Prostate gland (tissue), 2 donors: ENCODE data around the gene UHMK1. TPM values are rescaled to one million over a fixed set of nuclear protein-coding genes. Genes with fewer than 3 reads are reported as not detected.
"Not testable (repeated sequence)": the region's sequence is repeated elsewhere in the genome, so short reads cannot be mapped to it uniquely, and the experiment has no call there.

Experiments used
- DNase-seq: peaks from one replicate; pipeline ENCODE4 v3.0.0-alpha.2; 2019; ENCODE audit warnings: low spot score
- H3K27ac ChIP-seq, 2 donors: fragments of 200-600 bp; sonication (generic); 2 replicates each; pipeline ENCODE4 v1.5.1; 2017 to 2019
- H3K27me3 ChIP-seq: fragments of 200-600 bp; sonication (generic); replicated peaks from 2 replicates; pipeline ENCODE4 v1.5.1; 2019; ENCODE audit not compliant: insufficient read depth
- H3K36me3 ChIP-seq, 2 donors: fragments of 200-600 bp; sonication (generic); 1 replicate in 1 of 2; 2 replicates in 1 of 2; pipeline versions ENCODE4 v1.5.1 to v1.8.1; 2017 to 2019
- H3K4me1 ChIP-seq: fragments of 200-600 bp; sonication (generic); replicated peaks from 2 replicates; pipeline ENCODE4 v1.5.1; 2019
- H3K4me3 ChIP-seq, 2 donors: fragments of 200-600 bp; sonication (generic); 2 replicates each; pipeline ENCODE4 v1.5.1; 2017 to 2019
- H3K9me3 ChIP-seq: fragments of 200-600 bp; sonication (generic); 2 replicates; pipeline ENCODE4 v1.5.1; 2017
- POLR2A ChIP-seq: fragments of 450-650 bp; IDR thresholded peaks from one replicate; pipeline ENCODE4 v1.6.1; 2016; ENCODE audit warnings: antibody characterized with exemption, mild to moderate bottlenecking
- POLR2AphosphoS5 ChIP-seq: sonication (generic); formaldehyde crosslinking; IDR thresholded peaks from one replicate; pipeline ENCODE4 v1.6.1; 2017; ENCODE audit warnings: antibody characterized with exemption
- WGBS: methylation state at CpG from one replicate; pipeline ENCODE4 v1.1.5; 2018; 5-methylcytosine and 5-hydroxymethylcytosine counted together
- intact Hi-C: fragments of 100-400 bp; cut with DNase I; formaldehyde crosslinking; loops from one replicate; pipeline ENCODE4 v1.14.2; 2022
- total RNA-seq, 2 donors: library from RNA; depleted of rRNA; stranded (reverse); fragments of >200 nt; gene quantifications; one replicate each; pipeline ENCODE4 v1.1.0, GENCODE V29; 2016
- TF ChIP-seq, protein P1 (sequence below), 4 experiments: fragments of 200-600 bp in 2 of 4; fragments of 450-650 bp in 2 of 4; sonication (generic) in 2 of 4; IDR thresholded peaks; 1 replicate in 3 of 4; 2 replicates in 1 of 4; pipeline ENCODE4 v1.5.1; 2016 to 2019; ENCODE audit warnings: antibody characterized with exemption in 4 of 4, mild to moderate bottlenecking in 2 of 4, moderate library complexity in 2 of 4

UHMK1 gene
- total RNA-seq, result 10 to 100 TPM; 34.7 to 47.0 TPM

DNA sequence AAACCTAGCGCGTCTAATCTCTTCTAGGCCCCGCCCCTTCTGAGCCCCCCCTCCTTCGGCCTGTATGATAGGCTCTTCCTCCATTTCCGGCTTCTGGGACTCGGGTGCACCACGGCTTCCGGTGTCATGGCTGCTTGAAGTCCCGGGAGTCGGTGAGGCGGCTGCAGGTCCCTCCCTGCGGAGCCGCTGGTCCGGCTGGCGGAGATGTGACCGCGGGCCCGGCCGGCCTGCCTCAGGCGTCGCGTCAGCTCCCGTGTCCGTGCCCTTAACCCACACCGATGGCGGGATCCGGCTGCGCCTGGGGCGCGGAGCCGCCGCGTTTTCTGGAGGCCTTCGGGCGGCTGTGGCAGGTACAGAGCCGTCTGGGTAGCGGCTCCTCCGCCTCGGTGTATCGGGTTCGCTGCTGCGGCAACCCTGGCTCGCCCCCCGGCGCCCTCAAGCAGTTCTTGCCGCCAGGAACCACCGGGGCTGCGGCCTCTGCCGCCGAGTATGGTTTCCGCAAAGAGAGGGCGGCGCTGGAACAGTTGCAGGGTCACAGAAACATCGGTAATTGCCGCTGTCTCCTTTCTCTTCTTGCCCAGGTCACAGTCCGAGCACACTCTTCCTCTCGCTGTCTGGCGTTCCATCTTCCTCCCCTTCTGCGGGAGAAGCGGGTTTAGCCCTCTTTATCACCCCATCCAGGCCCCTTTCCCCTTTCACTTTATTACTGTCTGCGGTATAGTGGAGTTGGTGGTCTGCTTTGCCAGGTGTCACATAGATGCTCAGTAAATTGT is at the start of gene UHMK1:
Gene UHMK1, plus strand, starts transcription at position 96 of the 773 bp plus-strand sequence. Its CDS starts 183 bp downstream, at position 279.
- no peaks in the 10 kb centered on the region for H3K9me3 ChIP-seq
- no peaks in the 10 kb centered on the region for H3K36me3 ChIP-seq
- peaks cover 5% of the 10 kb centered on the region for H3K4me1 ChIP-seq
- peak; percentile 90 for DNase-seq
- H3K4me3 ChIP-seq, result peak within 1 kb of the TSS; percentile 75 to 98
- WGBS, result under 1% methylated on average over 59 of the region's 61 CpGs
- intact Hi-C loops, result loop anchor here (5.0 kb wide), 2 partner anchors 64 to 441 kb away; partner anchors contain the start of gene UAP1
- TF ChIP-seq POLR2A, result peak; percentile 70
- TF ChIP-seq POLR2AphosphoS5, result peak; percentile 78
- TF ChIP-seq, protein P1, sequence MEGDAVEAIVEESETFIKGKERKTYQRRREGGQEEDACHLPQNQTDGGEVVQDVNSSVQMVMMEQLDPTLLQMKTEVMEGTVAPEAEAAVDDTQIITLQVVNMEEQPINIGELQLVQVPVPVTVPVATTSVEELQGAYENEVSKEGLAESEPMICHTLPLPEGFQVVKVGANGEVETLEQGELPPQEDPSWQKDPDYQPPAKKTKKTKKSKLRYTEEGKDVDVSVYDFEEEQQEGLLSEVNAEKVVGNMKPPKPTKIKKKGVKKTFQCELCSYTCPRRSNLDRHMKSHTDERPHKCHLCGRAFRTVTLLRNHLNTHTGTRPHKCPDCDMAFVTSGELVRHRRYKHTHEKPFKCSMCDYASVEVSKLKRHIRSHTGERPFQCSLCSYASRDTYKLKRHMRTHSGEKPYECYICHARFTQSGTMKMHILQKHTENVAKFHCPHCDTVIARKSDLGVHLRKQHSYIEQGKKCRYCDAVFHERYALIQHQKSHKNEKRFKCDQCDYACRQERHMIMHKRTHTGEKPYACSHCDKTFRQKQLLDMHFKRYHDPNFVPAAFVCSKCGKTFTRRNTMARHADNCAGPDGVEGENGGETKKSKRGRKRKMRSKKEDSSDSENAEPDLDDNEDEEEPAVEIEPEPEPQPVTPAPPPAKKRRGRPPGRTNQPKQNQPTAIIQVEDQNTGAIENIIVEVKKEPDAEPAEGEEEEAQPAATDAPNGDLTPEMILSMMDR (IDR thresholded peaks at IDR 0.05), result no peak
- no peaks in the 10 kb centered on the region for H3K27me3 ChIP-seq
- H3K27ac ChIP-seq, result peak within 1 kb of the TSS; percentile 84 to 90

- intact Hi-C loops, H3K4me3 ChIP-seq, H3K9me3 ChIP-seq, H3K36me3 ChIP-seq, DNase-seq, H3K27me3 ChIP-seq, H3K4me1 ChIP-seq, H3K27ac ChIP-seq: not testable (repeated sequence)
- 92% methylated on average over 3 of the region's 3 CpGs for WGBS
These were observed 43.3 kb upstream of the UHMK1 start for GRCh38 chr1:162454361-162454760.

- intact Hi-C loops, result no loop called here
- DNase-seq, result no peak
- no peak overlapping the region for H3K27ac ChIP-seq
- H3K27me3 ChIP-seq, result no peaks in the 10 kb centered on the region
- WGBS, result 90% methylated on average over 4 of the region's 4 CpGs
- no peaks in the 10 kb centered on the region for H3K36me3 ChIP-seq
- H3K4me3 ChIP-seq, result no peak overlapping the region
- TF ChIP-seq POLR2A (no peak), POLR2AphosphoS5 (no peak)
- TF ChIP-seq, protein P1 (IDR thresholded peaks at IDR 0.05), result no peak
- no peaks in the 10 kb centered on the region for H3K9me3 ChIP-seq
- H3K4me1 ChIP-seq, result no peaks in the 10 kb centered on the region
These were observed 41.3 kb upstream of the UHMK1 start for GRCh38 chr1:162456323-162456722.

DNA sequence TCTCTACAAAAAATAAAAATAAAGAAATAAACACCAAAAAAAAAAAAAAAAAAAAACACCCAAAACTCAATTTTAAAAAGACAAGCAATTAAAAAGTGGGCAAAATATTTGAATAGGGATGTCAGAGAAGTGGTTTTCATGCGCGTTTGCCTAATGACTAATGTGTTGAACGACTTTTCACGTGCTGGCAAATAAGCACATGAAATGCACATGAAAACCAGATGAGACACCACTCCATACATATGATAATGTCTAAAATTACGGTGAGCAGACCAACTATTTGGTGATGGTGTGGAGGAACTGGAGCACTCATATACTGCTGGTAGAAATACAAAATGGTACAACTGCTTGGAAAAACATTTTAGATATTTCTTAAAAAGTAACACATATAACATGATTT is 39.4 kb upstream of the UHMK1 start:
- H3K27ac ChIP-seq, result no peak overlapping the region
- no peaks in the 10 kb centered on the region for H3K9me3 ChIP-seq
- no peaks in the 10 kb centered on the region for H3K4me1 ChIP-seq
- TF ChIP-seq POLR2AphosphoS5 (no peak), POLR2A (no peak)
- TF ChIP-seq, protein P1 (IDR thresholded peaks at IDR 0.05), result no peak
- no peak for DNase-seq
- intact Hi-C loops, result no loop called here
- no peaks in the 10 kb centered on the region for H3K36me3 ChIP-seq
- no peak overlapping the region for H3K4me3 ChIP-seq
- H3K27me3 ChIP-seq, result no peaks in the 10 kb centered on the region
- WGBS, result 93% methylated on average over 5 of the region's 5 CpGs

DNA sequence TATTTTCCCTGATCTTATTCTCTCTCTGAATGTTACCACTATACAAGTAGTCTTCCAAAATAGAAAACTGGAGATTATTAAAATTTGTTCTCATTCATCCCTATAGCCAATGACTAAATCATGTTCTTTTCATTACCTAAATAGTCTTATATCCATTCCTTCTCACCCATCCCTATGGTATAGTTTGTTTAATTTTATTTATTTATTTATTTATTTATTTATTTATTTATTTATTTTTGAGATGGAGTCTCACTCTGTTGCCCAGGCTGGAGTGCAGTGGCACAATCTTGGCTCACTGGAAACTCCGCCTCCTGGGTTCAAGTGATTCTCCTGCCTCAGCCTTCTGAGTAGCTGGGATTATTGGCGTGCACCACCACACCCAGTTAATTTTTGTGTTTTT is 35.2 kb upstream of the UHMK1 start:
- DNase-seq, H3K4me1 ChIP-seq, H3K27me3 ChIP-seq, H3K27ac ChIP-seq, H3K36me3 ChIP-seq, H3K9me3 ChIP-seq, intact Hi-C loops, H3K4me3 ChIP-seq: not testable (repeated sequence)
- WGBS, result 94% methylated on average over 2 of the region's 2 CpGs

GRCh38 chr1:162463021-162463420 is 34.6 kb upstream of the UHMK1 start:
- Histone ChIP-seq H3K36me3 (no peaks in the 10 kb centered on the region), H3K9me3 (no peaks in the 10 kb centered on the region), H3K27ac (no peak overlapping the region), H3K4me1 (no peaks in the 10 kb centered on the region), H3K4me3 (no peak overlapping the region), H3K27me3 (no peaks in the 10 kb centered on the region)
- 28% methylated on average over 1 of the region's 1 CpG for WGBS
- TF ChIP-seq POLR2AphosphoS5 (no peak), POLR2A (no peak)
- TF ChIP-seq, protein P1 (IDR thresholded peaks at IDR 0.05), result no peak
- intact Hi-C loops, result no loop called here
- DNase-seq, result no peak
